Measurements from ENCODE around the gene SLC5A11. TPM values are rescaled to one million over a fixed set of nuclear protein-coding genes. Genes with fewer than 3 reads are reported as not detected.

The SLC5A11 gene
- total and polyA plus RNA-seq, 2 donors from 2014 or later, result 1.2 to 2.1 TPM

DNA sequence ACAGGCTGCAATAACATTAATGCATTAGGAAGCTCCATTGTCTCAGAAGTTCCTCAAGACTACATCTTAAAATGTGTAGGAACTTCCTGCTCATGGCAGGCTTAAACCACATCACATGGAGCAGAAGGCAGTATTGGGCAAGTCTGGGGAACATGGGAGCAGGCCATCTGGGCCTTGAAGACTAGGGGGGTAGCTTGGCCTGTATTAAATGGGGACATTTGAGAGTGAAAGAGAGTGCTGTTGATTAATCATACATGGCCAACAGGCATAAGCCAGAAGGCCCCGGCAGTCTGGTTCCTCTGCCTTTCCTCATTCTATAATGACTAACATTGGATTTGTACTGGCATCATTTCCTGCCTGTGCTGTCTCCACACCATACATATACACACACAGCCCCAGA is 25.2 kb upstream of the SLC5A11 start:
- H3K27me3 ChIP-seq (ENCODE audit: control insufficient read depth, insufficient read depth, low read length), result no peaks in the 10 kb centered on the region
- no peak overlapping the region for H3K9ac ChIP-seq (ENCODE audit: low read length in 3 of 3)
- peaks cover 19 to 69% (median 56%) of the 10 kb centered on the region in 3 donors for H3K36me3 ChIP-seq (ENCODE audit: control insufficient read depth in 2 of 3, insufficient read depth in 3 of 3, low read length in 3 of 3)
- intact Hi-C loops (cut with DNase I), result no loop called here
- H3K4me3 ChIP-seq (ENCODE audit: low read length in 3 of 3), result no peak overlapping the region
- no peaks in the 10 kb centered on the region for H3K4me1 ChIP-seq (ENCODE audit: control insufficient read depth in 2 of 3, insufficient read depth in 2 of 3, low read depth in 1 of 3, low read length in 3 of 3)
- DNase-seq (no peak), FAIRE-seq (no peak)
- TF ChIP-seq, protein P1, sequence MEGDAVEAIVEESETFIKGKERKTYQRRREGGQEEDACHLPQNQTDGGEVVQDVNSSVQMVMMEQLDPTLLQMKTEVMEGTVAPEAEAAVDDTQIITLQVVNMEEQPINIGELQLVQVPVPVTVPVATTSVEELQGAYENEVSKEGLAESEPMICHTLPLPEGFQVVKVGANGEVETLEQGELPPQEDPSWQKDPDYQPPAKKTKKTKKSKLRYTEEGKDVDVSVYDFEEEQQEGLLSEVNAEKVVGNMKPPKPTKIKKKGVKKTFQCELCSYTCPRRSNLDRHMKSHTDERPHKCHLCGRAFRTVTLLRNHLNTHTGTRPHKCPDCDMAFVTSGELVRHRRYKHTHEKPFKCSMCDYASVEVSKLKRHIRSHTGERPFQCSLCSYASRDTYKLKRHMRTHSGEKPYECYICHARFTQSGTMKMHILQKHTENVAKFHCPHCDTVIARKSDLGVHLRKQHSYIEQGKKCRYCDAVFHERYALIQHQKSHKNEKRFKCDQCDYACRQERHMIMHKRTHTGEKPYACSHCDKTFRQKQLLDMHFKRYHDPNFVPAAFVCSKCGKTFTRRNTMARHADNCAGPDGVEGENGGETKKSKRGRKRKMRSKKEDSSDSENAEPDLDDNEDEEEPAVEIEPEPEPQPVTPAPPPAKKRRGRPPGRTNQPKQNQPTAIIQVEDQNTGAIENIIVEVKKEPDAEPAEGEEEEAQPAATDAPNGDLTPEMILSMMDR (IDR thresholded peaks at IDR 0.05; ENCODE audit: borderline replicate concordance, extremely low read depth, insufficient read depth), result no peak
- no peaks in the 10 kb centered on the region for H3K9me3 ChIP-seq (ENCODE audit: control insufficient read depth in 2 of 3, insufficient read depth in 1 of 3, low read length in 3 of 3)
- H3K27ac ChIP-seq (ENCODE audit: low read depth in 2 of 2, low read length in 2 of 2), result no peak overlapping the region

DNA sequence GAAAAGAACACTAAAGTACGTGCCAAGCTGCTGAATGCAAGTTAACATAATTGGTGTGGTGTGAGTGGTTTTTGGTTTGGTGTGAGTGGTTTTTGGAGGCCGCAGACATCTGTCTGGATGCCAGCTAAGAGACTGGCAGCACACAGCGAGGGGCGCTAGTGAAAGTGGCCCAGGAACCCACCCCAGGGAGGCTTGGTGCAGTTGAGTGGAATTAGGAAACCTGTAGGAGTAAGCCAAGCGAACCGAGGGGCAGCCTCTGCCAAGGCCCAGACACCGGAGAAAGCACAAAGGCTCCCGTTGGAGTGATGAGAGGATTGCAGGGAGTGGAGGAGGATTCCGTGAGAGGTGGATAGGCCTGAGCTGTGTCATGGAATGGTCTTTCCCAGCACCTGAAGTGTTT is 24.6 kb upstream of the SLC5A11 start:
- H3K9ac ChIP-seq (ENCODE audit: low read length in 3 of 3), result no peak overlapping the region

DNA sequence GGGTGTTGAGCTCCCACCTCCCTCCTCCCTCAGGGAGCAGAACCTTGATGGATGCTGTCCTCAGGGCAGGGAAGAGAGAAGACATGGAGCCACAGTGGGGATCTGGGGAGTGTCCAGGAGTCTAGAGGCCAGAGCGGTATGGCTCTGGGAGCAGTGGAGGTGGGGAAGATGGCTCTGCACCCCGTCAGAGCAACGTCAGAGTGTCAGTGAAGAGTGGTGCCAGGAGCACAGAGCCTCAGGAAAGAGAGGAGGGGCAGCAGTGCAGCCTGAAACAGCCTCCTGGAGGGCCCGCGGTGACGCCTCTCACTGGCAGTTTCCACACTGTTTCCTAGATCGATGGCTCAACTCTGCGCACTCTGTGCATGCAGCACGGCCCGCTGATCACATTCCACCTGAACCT is 23.2 kb upstream of the SLC5A11 start:
- Histone ChIP-seq H3K4me3 (ENCODE audit: low read length in 3 of 3) (no peak overlapping the region), H3K4me1 (ENCODE audit: control insufficient read depth in 2 of 3, insufficient read depth in 2 of 3, low read depth in 1 of 3, low read length in 3 of 3) (no peaks in the 10 kb centered on the region), H3K27ac (ENCODE audit: low read depth in 2 of 2, low read length in 2 of 2) (no peak overlapping the region), H3K9me3 (ENCODE audit: control insufficient read depth in 2 of 3, insufficient read depth in 1 of 3, low read length in 3 of 3) (no peaks in the 10 kb centered on the region), H3K36me3 (ENCODE audit: control insufficient read depth in 2 of 3, insufficient read depth in 3 of 3, low read length in 3 of 3) (peaks cover 14 to 61% (median 58%) of the 10 kb centered on the region in 3 donors), H3K9ac (ENCODE audit: low read length in 3 of 3) (no peak overlapping the region), H3K27me3 (ENCODE audit: control insufficient read depth, insufficient read depth, low read length) (no peaks in the 10 kb centered on the region)
- TF ChIP-seq, protein P1 (IDR thresholded peaks at IDR 0.05; ENCODE audit: borderline replicate concordance, extremely low read depth, insufficient read depth), result no peak
- intact Hi-C loops (cut with DNase I), result no loop called here
- FAIRE-seq (no peak), DNase-seq (no peak)

More for the DNA sequence above, 24.6 kb upstream of the SLC5A11 start:
- intact Hi-C loops (cut with DNase I), result no loop called here
- no peak for FAIRE-seq
- DNase-seq, result no peak
- Histone ChIP-seq H3K4me3 (ENCODE audit: low read length in 3 of 3) (no peak overlapping the region), H3K4me1 (ENCODE audit: control insufficient read depth in 2 of 3, insufficient read depth in 2 of 3, low read depth in 1 of 3, low read length in 3 of 3) (no peaks in the 10 kb centered on the region), H3K36me3 (ENCODE audit: control insufficient read depth in 2 of 3, insufficient read depth in 3 of 3, low read length in 3 of 3) (peaks cover 19 to 69% (median 56%) of the 10 kb centered on the region in 3 donors), H3K9me3 (ENCODE audit: control insufficient read depth in 2 of 3, insufficient read depth in 1 of 3, low read length in 3 of 3) (no peaks in the 10 kb centered on the region), H3K27ac (ENCODE audit: low read depth in 2 of 2, low read length in 2 of 2) (no peak overlapping the region), H3K27me3 (ENCODE audit: control insufficient read depth, insufficient read depth, low read length) (no peaks in the 10 kb centered on the region)
- TF ChIP-seq, protein P1 (IDR thresholded peaks at IDR 0.05; ENCODE audit: borderline replicate concordance, extremely low read depth, insufficient read depth), result no peak

DNA sequence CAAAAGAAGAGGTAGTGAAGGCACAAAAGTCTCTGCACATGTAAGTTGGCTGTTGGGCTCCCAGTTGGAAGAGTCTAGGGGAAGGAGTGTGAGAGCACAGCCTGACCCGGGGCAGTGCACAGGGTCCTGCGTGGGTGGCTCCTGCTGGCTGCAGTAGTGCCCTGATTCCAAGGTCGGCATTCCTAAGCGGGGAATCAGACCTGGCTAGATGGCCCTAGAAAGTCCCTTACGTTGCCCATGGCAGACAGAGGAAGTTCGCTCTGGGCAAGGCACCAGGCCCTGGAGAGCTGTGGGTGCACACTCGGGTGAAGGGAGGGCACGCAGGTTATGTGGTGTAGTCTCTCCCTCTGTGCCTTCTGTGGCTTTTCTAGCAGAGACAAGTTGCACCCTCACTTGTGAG is 22.8 kb upstream of the SLC5A11 start:
- TF ChIP-seq, protein P1 (IDR thresholded peaks at IDR 0.05; ENCODE audit: borderline replicate concordance, extremely low read depth, insufficient read depth), result no peak
- Histone ChIP-seq H3K27me3 (ENCODE audit: control insufficient read depth, insufficient read depth, low read length) (no peaks in the 10 kb centered on the region), H3K4me3 (ENCODE audit: low read length in 3 of 3) (no peak overlapping the region), H3K9ac (ENCODE audit: low read length in 3 of 3) (no peak overlapping the region), H3K27ac (ENCODE audit: low read depth in 2 of 2, low read length in 2 of 2) (no peak overlapping the region), H3K9me3 (ENCODE audit: control insufficient read depth in 2 of 3, insufficient read depth in 1 of 3, low read length in 3 of 3) (no peaks in the 10 kb centered on the region), H3K36me3 (ENCODE audit: control insufficient read depth in 2 of 3, insufficient read depth in 3 of 3, low read length in 3 of 3) (peaks cover 14 to 63% (median 53%) of the 10 kb centered on the region in 3 donors), H3K4me1 (ENCODE audit: control insufficient read depth in 2 of 3, insufficient read depth in 2 of 3, low read depth in 1 of 3, low read length in 3 of 3) (no peaks in the 10 kb centered on the region)
- DNase-seq (no peak), FAIRE-seq (no peak)
- intact Hi-C loops (cut with DNase I), result no loop called here

Measured in kidney (tissue), 14 donors.